Neutrophil (primary cell): ENCODE measurements around the gene IL17C.

Experiments used
- H3K27ac ChIP-seq: fragments of 200-600 bp; sonication (generic); 2 replicates; pipeline ENCODE4 v1.5.1; 2016; ENCODE audit warnings: mild to moderate bottlenecking, moderate library complexity
- H3K27me3 ChIP-seq: fragments of 200-600 bp; sonication (generic); 2 replicates; pipeline ENCODE4 v1.6.0; 2016; ENCODE audit warnings: mild to moderate bottlenecking
- H3K36me3 ChIP-seq: fragments of 200-600 bp; sonication (generic); 2 replicates; pipeline ENCODE4 v1.5.1; 2017
- H3K4me1 ChIP-seq, 2 experiments: fragments of 200-600 bp in 1 of 2; sonication (generic) in 1 of 2; 1 replicate in 1 of 2; 2 replicates in 1 of 2; pipeline versions ENCODE4 v1.5.1 to v1.6.1; 2013 to 2016; ENCODE audit warnings: low read depth in 1 of 2, low read length in 1 of 2, mild to moderate bottlenecking in 1 of 2, moderate library complexity in 1 of 2; ENCODE audit not compliant: control insufficient read depth in 1 of 2, insufficient read depth in 1 of 2
- H3K4me3 ChIP-seq, 2 experiments: fragments of 200-600 bp in 1 of 2; sonication (generic) in 1 of 2; 1 replicate in 1 of 2; 2 replicates in 1 of 2; pipeline ENCODE4 v1.5.1; 2013 to 2016; ENCODE audit warnings: low read depth in 1 of 2, low read length in 1 of 2, mild to moderate bottlenecking in 1 of 2, moderate library complexity in 1 of 2
- H3K9me3 ChIP-seq: fragments of 200-600 bp; sonication (generic); 2 replicates; pipeline ENCODE4 v1.5.1; 2016
- CTCF ChIP-seq: fragments of 200-600 bp; sonication (generic); IDR thresholded peaks from 2 replicates; pipeline ENCODE4 v1.5.1; 2016; ENCODE audit warnings: antibody characterized with exemption

The IL17C gene

GRCh38 chr16:88656291-88656980, 18.1 kb downstream of the IL17C start:
- no peaks in the 10 kb centered on the region for H3K9me3 ChIP-seq
- peaks cover 6 to 12% of the 10 kb centered on the region in 2 experiments for H3K4me1 ChIP-seq
- no peak overlapping the region for H3K27ac ChIP-seq
- no peaks in the 10 kb centered on the region for H3K36me3 ChIP-seq
- H3K27me3 ChIP-seq = peaks cover 6% of the 10 kb centered on the region
- no peak for TF ChIP-seq CTCF
- no peak overlapping the region for H3K4me3 ChIP-seq

- Histone ChIP-seq H3K27ac (no peak overlapping the region), H3K9me3 (no peaks in the 10 kb centered on the region), H3K4me3 (no peak overlapping the region), H3K4me1 (peaks cover 5 to 8% of the 10 kb centered on the region in 2 experiments), H3K36me3 (no peaks in the 10 kb centered on the region), H3K27me3 (peaks cover 15% of the 10 kb centered on the region)
- TF ChIP-seq CTCF = no peak
Measured at GRCh38 chr16:88657371-88657770, 19.0 kb downstream of the IL17C start.

- Histone ChIP-seq H3K4me1 (peaks cover 8 to 9% of the 10 kb centered on the region in 2 experiments), H3K9me3 (no peaks in the 10 kb centered on the region), H3K27ac (no peak overlapping the region), H3K4me3 (no peak overlapping the region), H3K36me3 (no peaks in the 10 kb centered on the region), H3K27me3 (peaks cover 18% of the 10 kb centered on the region)
- no peak for TF ChIP-seq CTCF
Measured at GRCh38 chr16:88658714-88659113, 20.3 kb downstream of the IL17C start.

GRCh38 chr16:88659160-88659559, 20.8 kb downstream of the IL17C start:
- TF ChIP-seq CTCF = no peak
- H3K4me1 ChIP-seq = peaks cover 13% of the 10 kb centered on the region in 2 experiments
- no peaks in the 10 kb centered on the region for H3K9me3 ChIP-seq
- H3K27me3 ChIP-seq = peaks cover 18% of the 10 kb centered on the region
- no peaks in the 10 kb centered on the region for H3K36me3 ChIP-seq
- no peak overlapping the region for H3K27ac ChIP-seq
- no peak overlapping the region for H3K4me3 ChIP-seq

GRCh38 chr16:88661468-88661867, 23.1 kb downstream of the IL17C start:
- no peak overlapping the region for H3K27ac ChIP-seq
- no peak overlapping the region for H3K4me3 ChIP-seq
- H3K9me3 ChIP-seq = no peaks in the 10 kb centered on the region
- TF ChIP-seq CTCF = no peak
- H3K27me3 ChIP-seq = peaks cover 18% of the 10 kb centered on the region
- no peaks in the 10 kb centered on the region for H3K36me3 ChIP-seq
- peaks cover 15 to 16% of the 10 kb centered on the region in 2 experiments for H3K4me1 ChIP-seq
